ENCODE measurements around the gene TNFRSF8.

The TNFRSF8 gene

GRCh38 chr1:12191242-12192032 is 128.3 kb downstream of the TNFRSF8 start:
- DNase-seq (ENCODE audit: low read depth) = no peak
